GM11168 (cell line): ENCODE data around the gene ADGRL3.
"Not testable (repeated sequence)": the region's sequence is repeated elsewhere in the genome, so short reads cannot be mapped to it uniquely, and the experiment has no call there.

Experiments
- in situ Hi-C: fragments of 300-500 bp; cut with MboI; formaldehyde crosslinking; loops from one replicate; pipeline ENCODE4 v1.12.0; 2022; ENCODE audit warnings: low sequenced_read_pairs; ENCODE audit not compliant: unreplicated experiment

Gene ADGRL3

GRCh38 chr4:61918987-61919386 is 718.9 kb downstream of the ADGRL3 start:
- in situ Hi-C loops, result no loop called here

GRCh38 chr4:61919561-61919960 is 719.4 kb downstream of the ADGRL3 start:
- in situ Hi-C loops, result no loop called here

GRCh38 chr4:61921920-61922319 is 721.8 kb downstream of the ADGRL3 start:
- in situ Hi-C loops, result no loop called here

- in situ Hi-C loops, result no loop called here
Measured at GRCh38 chr4:61922766-61923165, 722.6 kb downstream of the ADGRL3 start.

GRCh38 chr4:61923179-61923578 is 723.1 kb downstream of the ADGRL3 start:
- in situ Hi-C loops, result no loop called here

GRCh38 chr4:61924131-61924530 is 724.0 kb downstream of the ADGRL3 start:
- in situ Hi-C loops, result no loop called here

GRCh38 chr4:61933527-61933926 is 733.4 kb downstream of the ADGRL3 start:
- in situ Hi-C loops, result no loop called here

- in situ Hi-C loops, result no loop called here
Measured at GRCh38 chr4:61934198-61934597, 734.1 kb downstream of the ADGRL3 start.

GRCh38 chr4:61938250-61938846 is 738.2 kb downstream of the ADGRL3 start:
- in situ Hi-C loops, result no loop called here

- in situ Hi-C loops, result no loop called here
Measured at GRCh38 chr4:61950625-61951024, 750.5 kb downstream of the ADGRL3 start.

- in situ Hi-C loops, result no loop called here
Measured at GRCh38 chr4:61953386-61953785, 753.3 kb downstream of the ADGRL3 start.

- in situ Hi-C loops, result no loop called here
Measured at GRCh38 chr4:61958591-61958990, 758.5 kb downstream of the ADGRL3 start.

GRCh38 chr4:61959087-61959486 is 759.0 kb downstream of the ADGRL3 start:
- in situ Hi-C loops, result no loop called here

- in situ Hi-C loops, result no loop called here
Measured at GRCh38 chr4:61984260-61984909, 784.3 kb downstream of the ADGRL3 start.

GRCh38 chr4:61985426-61985825 is 785.3 kb downstream of the ADGRL3 start:
- in situ Hi-C loops, result no loop called here

GRCh38 chr4:61986929-61987328 is 786.8 kb downstream of the ADGRL3 start:
- in situ Hi-C loops, result not testable (repeated sequence)

- in situ Hi-C loops, result no loop called here
Measured at GRCh38 chr4:61992351-61992750, 792.2 kb downstream of the ADGRL3 start.

- in situ Hi-C loops, result no loop called here
Measured at GRCh38 chr4:61994036-61994435, 793.9 kb downstream of the ADGRL3 start.

GRCh38 chr4:61995717-61996340 is 795.7 kb downstream of the ADGRL3 start:
- in situ Hi-C loops, result no loop called here

- in situ Hi-C loops, result no loop called here
Measured at GRCh38 chr4:61996943-61997342, 796.8 kb downstream of the ADGRL3 start.

GRCh38 chr4:61997831-61998230 is 797.7 kb downstream of the ADGRL3 start:
- in situ Hi-C loops, result no loop called here

GRCh38 chr4:62003695-62004094 is 803.6 kb downstream of the ADGRL3 start:
- in situ Hi-C loops, result no loop called here
